CD4-positive, alpha-beta memory T cell (primary cell): Measurements from ENCODE around the gene SND1. TPM values are rescaled to one million over a fixed set of nuclear protein-coding genes. Genes with fewer than 3 reads are reported as not detected.
"Not testable (repeated sequence)": the region's sequence is repeated elsewhere in the genome, so short reads cannot be mapped to it uniquely, and the experiment has no call there.

Experiments used
- CTCF ChIA-PET: fragments of 350-600 bp; sonication (Branson Sonifier 250); formaldehyde crosslinking; loops from one replicate; lab custom pipeline; 2021; ENCODE audit warnings: inconsistent platforms; ENCODE audit not compliant: partially characterized antibody; lab: Charles Lee
- POLR2A ChIA-PET: fragments of 350-600 bp; sonication (Branson Sonifier 250); formaldehyde crosslinking; loops from one replicate; lab custom pipeline; 2021; ENCODE audit not compliant: partially characterized antibody; lab: Charles Lee
- DNase-seq, 5 donors: peaks; one replicate each; pipeline versions ENCODE4 v3.0.0 to v3.0.0-alpha.2; 2020 to 2022; ENCODE audit warnings: mixed read lengths in 1 of 5
- H3K27ac ChIP-seq: one replicate; pipeline ENCODE4 v1.7.0; 2013; ENCODE audit warnings: low read depth, low read length
- H3K27me3 ChIP-seq: 2 replicates; pipeline ENCODE4 v1.7.0; 2013; ENCODE audit warnings: mild to moderate bottlenecking, low read length, moderate library complexity; ENCODE audit not compliant: insufficient read depth
- H3K36me3 ChIP-seq: 2 replicates; pipeline ENCODE4 v1.7.0; 2013; ENCODE audit warnings: mild to moderate bottlenecking, low read length, moderate library complexity; ENCODE audit not compliant: insufficient read depth
- H3K4me1 ChIP-seq: 2 replicates; pipeline ENCODE4 v1.7.0; 2013; ENCODE audit warnings: mild to moderate bottlenecking, low read length, moderate library complexity; ENCODE audit not compliant: insufficient read depth
- H3K4me3 ChIP-seq, 2 donors: one replicate each; pipeline ENCODE4 v1.7.0; 2013; ENCODE audit warnings: low read length in 2 of 2, mild to moderate bottlenecking in 1 of 2
- H3K9me3 ChIP-seq, 2 donors: one replicate each; pipeline ENCODE4 v1.7.0; 2013; ENCODE audit warnings: low read length in 2 of 2, control low read depth in 1 of 2; ENCODE audit not compliant: control insufficient read depth in 1 of 2
- H3K27ac Mint-ChIP-seq, 7 donors: one replicate each; pipeline ENCODE4 v1.8.0; 2020 to 2021; ENCODE audit warnings: mixed read lengths in 7 of 7, mild to moderate bottlenecking in 6 of 7, inconsistent platforms in 3 of 7, moderate library complexity in 3 of 7
- H3K27me3 Mint-ChIP-seq, 2 donors: one replicate each; pipeline ENCODE4 v1.8.0; 2020 to 2021; ENCODE audit warnings: mixed read lengths in 2 of 2
- H3K36me3 Mint-ChIP-seq, 2 donors: one replicate each; pipeline ENCODE4 v1.8.0; 2020 to 2021; ENCODE audit warnings: mixed read lengths in 2 of 2, inconsistent platforms in 1 of 2, mild to moderate bottlenecking in 1 of 2
- H3K4me1 Mint-ChIP-seq, 4 donors: one replicate each; pipeline ENCODE4 v1.8.0; 2020 to 2021; ENCODE audit warnings: mixed read lengths in 4 of 4, mild to moderate bottlenecking in 1 of 4
- H3K4me3 Mint-ChIP-seq, 8 donors: one replicate each; pipeline ENCODE4 v1.8.0; 2020 to 2021; ENCODE audit warnings: mixed read lengths in 8 of 8, mild to moderate bottlenecking in 7 of 8, moderate library complexity in 6 of 8, inconsistent platforms in 3 of 8
- H3K9me3 Mint-ChIP-seq, 8 donors: one replicate each; pipeline ENCODE4 v1.8.0; 2020 to 2021; ENCODE audit warnings: mixed read lengths in 8 of 8, mild to moderate bottlenecking in 5 of 8, inconsistent platforms in 3 of 8, moderate library complexity in 1 of 8
- intact Hi-C: fragments of 100-400 bp; cut with micrococcal nuclease; formaldehyde crosslinking; loops from one replicate; pipeline ENCODE4 v1.15.1; 2023
- polyA plus RNA-seq, 2 donors: library from polyadenylated mRNA; unstranded; fragments of 300-500 nt; fragmentation: Illumina TruSeq; gene quantifications; one replicate each; pipeline ENCODE4 v1.2.3, GENCODE V29; 2021
- total RNA-seq, 2 experiments: library from RNA; stranded (reverse); gene quantifications; one replicate each; pipeline ENCODE4 v1.2.3, GENCODE V29; 2021

SND1 gene
- total and polyA plus RNA-seq, 4 experiments from 2014 or later = 119 to 223 (median 171) TPM

DNA sequence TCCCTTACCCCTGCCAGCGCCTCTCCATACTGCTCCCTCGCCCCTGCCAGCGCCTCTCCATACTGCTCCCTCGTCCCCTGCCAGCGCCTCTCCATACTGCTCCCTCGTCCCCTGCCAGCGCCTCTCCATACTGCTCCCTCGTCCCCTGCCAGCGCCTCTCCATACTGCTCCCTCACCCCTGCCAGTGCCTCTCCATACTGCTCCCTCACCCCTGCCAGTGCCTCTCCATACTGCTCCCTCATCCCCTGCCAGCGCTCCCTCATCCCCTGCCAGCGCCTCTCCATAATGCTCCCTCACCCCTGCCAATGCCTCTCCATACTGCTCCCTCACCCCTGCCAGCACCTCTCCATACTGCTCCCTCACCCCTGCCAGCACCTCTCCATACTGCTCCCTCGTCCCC lies 455.5 kb downstream of the SND1 start:
- H3K27ac ChIP-seq, intact Hi-C loops, H3K27me3 Mint-ChIP-seq, H3K9me3 ChIP-seq, CTCF ChIA-PET, DNase-seq, H3K36me3 ChIP-seq, H3K27me3 ChIP-seq, H3K4me3 ChIP-seq, H3K9me3 Mint-ChIP-seq, H3K36me3 Mint-ChIP-seq: not testable (repeated sequence)
- Mint-ChIP-seq H3K4me1 (peaks cover 57 to 82% (median 71%) of the 10 kb centered on the region in 4 donors), H3K27ac (peak overlapping the region in 1 of 7 donors; percentile 43), H3K4me3 (peak overlapping the region in 2 of 8 donors; percentile 13 to 45)
- H3K4me1 ChIP-seq = peaks cover 64% of the 10 kb centered on the region
- POLR2A ChIA-PET = interaction anchor here (0.5 to 1.3 kb wide), 2 partner anchors 48 to 81 kb away, joined by 3 read pairs; no protein-coding TSS in a partner anchor

GRCh38 chr7:128108129-128108528 lies 456.1 kb downstream of the SND1 start:
- no peak for DNase-seq
- Histone ChIP-seq H3K27me3 (no peaks in the 10 kb centered on the region), H3K36me3 (no peaks in the 10 kb centered on the region), H3K9me3 (no peaks in the 10 kb centered on the region), H3K4me3 (peak overlapping the region in 1 of 2 donors; percentile 21), H3K27ac (no peak overlapping the region), H3K4me1 (peaks cover 65% of the 10 kb centered on the region)
- intact Hi-C loops = loop anchor here (1.0 kb wide), 1 partner anchor 49 kb away; no protein-coding TSS in a partner anchor
- ChIA-PET CTCF (interaction anchor here (1.0 to 1.5 kb wide), 3 partner anchors 27 to 102 kb away, joined by 4 to 17 read pairs (median 9); no protein-coding TSS in a partner anchor), POLR2A (interaction anchor here (0.7 to 1.6 kb wide), 6 partner anchors 12 to 253 kb away, joined by 3 to 5 read pairs (median 3); partner anchors contain the start of gene LRRC4)
- no peaks in the 10 kb centered on the region for H3K36me3 Mint-ChIP-seq
- H3K9me3 Mint-ChIP-seq = peaks cover 0 to 2% (median 0%) of the 10 kb centered on the region in 8 donors
- H3K4me1 Mint-ChIP-seq = peaks cover 54 to 80% (median 68%) of the 10 kb centered on the region in 4 donors
- peak overlapping the region in 6 of 8 donors; percentile 80 to 93 (median 84) for H3K4me3 Mint-ChIP-seq
- peak overlapping the region in 3 of 7 donors; percentile 51 to 83 (median 72) for H3K27ac Mint-ChIP-seq
- no peaks in the 10 kb centered on the region for H3K27me3 Mint-ChIP-seq

DNA sequence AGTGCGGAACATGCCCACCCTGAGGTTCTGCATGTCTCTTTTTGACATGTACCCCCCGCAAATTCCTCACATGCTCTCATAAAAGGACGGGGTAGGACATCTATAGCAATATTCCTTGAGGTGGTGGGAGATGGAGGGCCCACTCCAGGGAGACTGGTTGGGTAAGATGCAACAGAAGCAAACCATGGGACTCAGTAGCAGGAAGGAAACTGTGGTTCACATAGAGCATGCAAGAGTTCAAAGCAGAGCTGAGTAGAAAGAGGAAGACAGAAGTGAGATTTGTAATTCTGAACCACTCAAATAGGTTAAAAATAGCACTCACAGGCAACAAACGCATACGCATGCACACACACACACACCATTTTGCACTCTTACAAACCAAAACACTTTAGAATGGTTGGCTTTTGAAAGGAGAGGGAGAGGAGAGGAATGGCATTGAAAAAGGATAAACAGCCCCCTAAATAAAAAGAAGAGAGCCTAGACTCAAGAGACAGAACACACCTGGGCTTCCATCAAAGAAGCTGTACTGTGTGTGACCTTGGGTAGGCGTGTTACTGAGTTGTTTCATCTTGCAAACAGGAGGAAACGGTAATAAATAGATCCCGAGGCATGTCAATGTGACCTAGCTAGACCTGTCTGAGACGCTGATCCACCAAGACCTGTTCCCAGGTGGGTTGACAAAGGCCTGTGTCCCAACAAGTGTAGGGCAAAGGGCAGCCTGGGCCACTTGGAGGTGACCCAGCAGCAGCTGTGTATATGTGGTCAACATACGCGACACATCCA lies 456.8 kb downstream of the SND1 start:
- Histone ChIP-seq H3K27me3 (no peaks in the 10 kb centered on the region), H3K27ac (peak overlapping the region; percentile 10), H3K36me3 (no peaks in the 10 kb centered on the region), H3K4me1 (peaks cover 65% of the 10 kb centered on the region), H3K9me3 (no peaks in the 10 kb centered on the region), H3K4me3 (peak overlapping the region; percentile 20 to 21)
- CTCF ChIA-PET = interaction anchor here (1.0 to 1.5 kb wide), 5 partner anchors 8 to 101 kb away, joined by 3 to 17 read pairs (median 4); no protein-coding TSS in a partner anchor
- Mint-ChIP-seq H3K27me3 (no peaks in the 10 kb centered on the region), H3K4me3 (peak overlapping the region; percentile 71 to 93 (median 84)), H3K27ac (peak overlapping the region; percentile 72 to 96 (median 83)), H3K4me1 (peaks cover 50 to 75% (median 63%) of the 10 kb centered on the region in 4 donors), H3K9me3 (peaks cover 0 to 2% (median 0%) of the 10 kb centered on the region in 8 donors), H3K36me3 (no peaks in the 10 kb centered on the region)
- peak in 4 of 5 donors; percentile 53 to 69 (median 62) for DNase-seq
- intact Hi-C loops = loop anchor here (1.0 kb wide), 1 partner anchor 50 kb away; no protein-coding TSS in a partner anchor
- POLR2A ChIA-PET = interaction anchor here (0.7 to 1.6 kb wide), 10 partner anchors 10 to 253 kb away, joined by 3 to 5 read pairs (median 3); partner anchors contain the start of gene LRRC4

- H3K27me3 Mint-ChIP-seq, H3K27me3 ChIP-seq, DNase-seq, intact Hi-C loops, H3K9me3 Mint-ChIP-seq, H3K36me3 Mint-ChIP-seq, H3K9me3 ChIP-seq, H3K36me3 ChIP-seq: not testable (repeated sequence)
- H3K27ac ChIP-seq = peak overlapping the region; percentile 10
- H3K4me3 Mint-ChIP-seq = peak overlapping the region; percentile 71 to 93 (median 84)
- H3K27ac Mint-ChIP-seq = peak overlapping the region; percentile 72 to 96 (median 83)
- H3K4me3 ChIP-seq = peak overlapping the region in 1 of 2 donors; percentile 20
- peaks cover 63% of the 10 kb centered on the region for H3K4me1 ChIP-seq
- ChIA-PET POLR2A (interaction anchor here (0.8 to 1.6 kb wide), 7 partner anchors 11 to 58 kb away, joined by 3 to 5 read pairs (median 4); no protein-coding TSS in a partner anchor), CTCF (interaction anchor here (1.1 to 1.5 kb wide), 4 partner anchors 9 to 100 kb away, joined by 3 to 17 read pairs (median 6); no protein-coding TSS in a partner anchor)
- H3K4me1 Mint-ChIP-seq = peaks cover 49 to 71% (median 61%) of the 10 kb centered on the region in 4 donors
Observed at GRCh38 chr7:128109424-128109969, 457.5 kb downstream of the SND1 start.

DNA sequence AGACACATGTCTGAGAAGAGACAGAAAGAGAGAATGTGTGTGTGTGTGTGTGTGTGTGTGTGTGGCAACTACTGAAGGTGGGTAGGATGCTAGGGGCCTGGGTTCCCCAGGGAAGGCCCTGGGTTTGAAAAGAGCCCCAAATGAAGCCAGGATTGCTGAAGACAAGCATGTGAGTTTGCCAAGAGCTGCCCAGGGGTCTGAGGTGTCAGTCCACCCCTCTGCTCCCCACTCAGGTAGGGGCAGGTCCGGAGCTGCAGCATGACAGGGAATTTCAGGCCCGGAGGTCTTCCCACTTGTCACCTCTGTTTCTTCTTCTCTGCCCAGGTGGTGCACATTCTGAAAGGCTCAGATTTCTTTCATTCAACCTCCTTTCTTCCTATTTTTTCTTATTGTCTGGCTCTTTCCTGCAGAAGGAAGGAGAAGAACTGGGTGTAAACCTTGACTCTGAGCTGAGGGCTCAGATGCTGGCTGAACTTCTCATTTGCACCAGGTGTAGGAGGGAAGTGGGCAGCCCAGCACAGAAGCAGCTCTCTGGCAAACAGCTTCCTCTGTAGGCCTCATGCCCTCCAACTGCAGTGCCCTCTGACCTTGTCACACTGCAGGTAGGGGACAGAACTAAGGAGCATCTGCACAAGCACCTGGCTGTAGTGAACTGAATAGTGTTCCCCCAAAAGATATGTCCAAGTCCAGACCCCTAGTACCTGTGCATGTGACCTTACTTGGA lies 458.8 kb downstream of the SND1 start:
- CTCF ChIA-PET = interaction anchor here (0.9 to 3.3 kb wide), 2 partner anchors 25 to 99 kb away, joined by 3 to 23 read pairs; no protein-coding TSS in a partner anchor
- no peaks in the 10 kb centered on the region for H3K36me3 ChIP-seq
- H3K36me3 Mint-ChIP-seq = no peaks in the 10 kb centered on the region
- peaks cover 0 to 2% (median 0%) of the 10 kb centered on the region in 8 donors for H3K9me3 Mint-ChIP-seq
- no peak for DNase-seq
- H3K4me1 ChIP-seq = peaks cover 61% of the 10 kb centered on the region
- H3K27ac Mint-ChIP-seq = peak overlapping the region in 6 of 7 donors; percentile 64 to 91 (median 78)
- H3K4me1 Mint-ChIP-seq = peaks cover 47 to 62% (median 54%) of the 10 kb centered on the region in 4 donors
- H3K9me3 ChIP-seq = no peaks in the 10 kb centered on the region
- no peak overlapping the region for H3K27ac ChIP-seq
- POLR2A ChIA-PET = interaction anchor here (0.8 to 1.2 kb wide), 2 partner anchors 20 to 252 kb away, joined by 3 to 4 read pairs; no protein-coding TSS in a partner anchor
- no peak overlapping the region for H3K4me3 ChIP-seq
- H3K27me3 Mint-ChIP-seq = peaks cover 0 to under 1% of the 10 kb centered on the region in 2 donors
- H3K27me3 ChIP-seq = no peaks in the 10 kb centered on the region
- H3K4me3 Mint-ChIP-seq = peak overlapping the region in 7 of 8 donors; percentile 56 to 82 (median 67)
- intact Hi-C loops = no loop called here

GRCh38 chr7:128112018-128112780 lies 460.2 kb downstream of the SND1 start:
- H3K36me3 Mint-ChIP-seq = no peaks in the 10 kb centered on the region
- Histone ChIP-seq H3K27ac (no peak overlapping the region), H3K9me3 (no peaks in the 10 kb centered on the region), H3K27me3 (no peaks in the 10 kb centered on the region), H3K36me3 (no peaks in the 10 kb centered on the region), H3K4me3 (no peak overlapping the region), H3K4me1 (peaks cover 53% of the 10 kb centered on the region)
- H3K27ac Mint-ChIP-seq = peak overlapping the region in 2 of 7 donors; percentile 76 to 89
- CTCF ChIA-PET = interaction anchor here (3.3 kb wide), 1 partner anchor 23 kb away, joined by 23 read pairs; no protein-coding TSS in a partner anchor
- H3K4me3 Mint-ChIP-seq = peak overlapping the region in 1 of 8 donors; percentile 31
- DNase-seq = no peak
- H3K27me3 Mint-ChIP-seq = peaks cover 0 to 4% of the 10 kb centered on the region in 2 donors
- POLR2A ChIA-PET = interaction anchor here (0.7 kb wide), 1 partner anchor 770 kb away, joined by 4 read pairs; no protein-coding TSS in a partner anchor
- peaks cover 0 to 2% (median 0%) of the 10 kb centered on the region in 8 donors for H3K9me3 Mint-ChIP-seq
- intact Hi-C loops = no loop called here
- peaks cover 39 to 51% (median 45%) of the 10 kb centered on the region in 4 donors for H3K4me1 Mint-ChIP-seq
